ENCODE data around the gene DIAPH1.

DNA sequence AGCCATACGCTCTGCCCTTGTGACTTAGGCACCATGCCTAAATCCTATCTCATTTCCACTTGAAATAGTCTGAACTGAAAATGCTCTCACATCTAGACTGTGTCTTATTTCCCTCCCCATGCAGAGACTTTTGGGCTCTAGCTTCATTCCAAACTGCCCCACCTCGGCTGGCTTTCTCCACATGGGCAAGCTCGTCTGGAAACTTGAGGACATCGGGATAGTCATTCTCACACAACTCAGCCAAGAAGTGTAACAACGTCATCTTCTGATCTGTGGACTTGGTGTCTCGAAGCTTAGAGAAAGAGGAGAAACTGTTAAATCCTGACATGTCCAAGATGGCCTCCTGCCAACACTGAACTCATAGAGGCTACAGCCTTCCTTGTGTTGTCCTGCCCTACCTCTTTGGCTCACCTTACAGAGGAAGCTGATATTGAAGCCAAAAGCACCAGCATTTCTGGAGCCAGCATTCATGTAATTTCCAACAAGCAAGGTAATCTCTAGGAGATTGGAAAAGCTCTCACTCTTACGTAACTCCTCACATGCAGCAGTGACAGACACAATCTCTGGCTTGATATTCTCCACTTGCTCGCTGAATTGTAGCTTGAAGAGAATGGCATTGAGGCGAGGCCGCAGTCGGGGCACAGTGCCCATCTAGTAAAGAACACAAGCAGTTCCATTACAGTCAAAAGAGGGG, 90.4 kb downstream of the DIAPH1 start:
- TF ChIP-seq, protein P1, sequence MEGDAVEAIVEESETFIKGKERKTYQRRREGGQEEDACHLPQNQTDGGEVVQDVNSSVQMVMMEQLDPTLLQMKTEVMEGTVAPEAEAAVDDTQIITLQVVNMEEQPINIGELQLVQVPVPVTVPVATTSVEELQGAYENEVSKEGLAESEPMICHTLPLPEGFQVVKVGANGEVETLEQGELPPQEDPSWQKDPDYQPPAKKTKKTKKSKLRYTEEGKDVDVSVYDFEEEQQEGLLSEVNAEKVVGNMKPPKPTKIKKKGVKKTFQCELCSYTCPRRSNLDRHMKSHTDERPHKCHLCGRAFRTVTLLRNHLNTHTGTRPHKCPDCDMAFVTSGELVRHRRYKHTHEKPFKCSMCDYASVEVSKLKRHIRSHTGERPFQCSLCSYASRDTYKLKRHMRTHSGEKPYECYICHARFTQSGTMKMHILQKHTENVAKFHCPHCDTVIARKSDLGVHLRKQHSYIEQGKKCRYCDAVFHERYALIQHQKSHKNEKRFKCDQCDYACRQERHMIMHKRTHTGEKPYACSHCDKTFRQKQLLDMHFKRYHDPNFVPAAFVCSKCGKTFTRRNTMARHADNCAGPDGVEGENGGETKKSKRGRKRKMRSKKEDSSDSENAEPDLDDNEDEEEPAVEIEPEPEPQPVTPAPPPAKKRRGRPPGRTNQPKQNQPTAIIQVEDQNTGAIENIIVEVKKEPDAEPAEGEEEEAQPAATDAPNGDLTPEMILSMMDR (IDR thresholded peaks at IDR 0.05), result no peak
- no peak for TF ChIP-seq POLR2AphosphoS5 (IDR thresholded peaks at IDR 0.05)

Data from transverse colon (tissue), 4 donors.